ENCODE data around the gene SULT1A3.
"Not testable (repeated sequence)": the region's sequence is repeated elsewhere in the genome, so short reads cannot be mapped to it uniquely, and the experiment has no call there.

Gene SULT1A3

DNA sequence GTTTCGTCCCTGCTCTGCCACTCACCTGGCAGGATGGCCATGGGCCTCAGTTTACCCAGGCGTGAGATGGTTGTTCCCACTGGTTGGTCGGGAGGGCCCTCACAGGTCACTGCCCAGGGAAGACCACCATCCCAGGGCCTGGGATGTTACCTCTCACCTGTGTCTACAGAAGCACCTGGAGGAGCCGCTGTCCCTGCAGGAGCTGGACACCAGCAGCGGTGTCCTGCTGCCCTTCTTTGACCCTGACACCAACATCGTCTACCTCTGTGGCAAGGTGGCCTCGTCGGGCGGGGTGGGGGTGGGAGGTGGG, 11.5 kb upstream of the SULT1A3 start:
- DNase-seq, result no peak

DNA sequence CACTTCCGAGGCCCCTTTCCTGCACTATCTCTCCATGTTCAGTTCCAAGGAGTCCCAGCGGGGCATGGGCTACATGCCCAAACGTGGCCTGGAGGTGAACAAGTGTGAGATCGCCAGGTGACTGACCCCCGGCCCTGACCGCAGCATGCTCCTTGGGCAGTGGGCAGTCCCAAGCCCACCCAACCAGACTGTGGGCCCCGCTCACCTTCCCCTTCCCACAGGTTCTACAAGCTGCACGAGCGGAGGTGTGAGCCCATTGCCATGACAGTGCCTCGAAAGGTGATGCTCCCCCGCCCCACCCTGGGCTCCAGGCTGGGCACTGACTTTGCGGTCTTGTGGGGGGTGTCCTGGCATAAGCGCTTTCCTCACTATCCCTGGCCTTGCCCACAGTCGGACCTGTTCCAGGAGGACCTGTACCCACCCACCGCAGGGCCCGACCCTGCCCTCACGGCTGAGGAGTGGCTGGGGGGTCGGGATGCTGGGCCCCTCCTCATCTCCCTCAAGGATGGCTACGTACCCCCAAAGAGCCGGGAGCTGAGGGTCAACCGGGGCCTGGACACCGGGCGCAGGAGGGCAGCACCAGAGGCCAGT, 11.0 kb upstream of the SULT1A3 start:
- no peak for DNase-seq

DNA sequence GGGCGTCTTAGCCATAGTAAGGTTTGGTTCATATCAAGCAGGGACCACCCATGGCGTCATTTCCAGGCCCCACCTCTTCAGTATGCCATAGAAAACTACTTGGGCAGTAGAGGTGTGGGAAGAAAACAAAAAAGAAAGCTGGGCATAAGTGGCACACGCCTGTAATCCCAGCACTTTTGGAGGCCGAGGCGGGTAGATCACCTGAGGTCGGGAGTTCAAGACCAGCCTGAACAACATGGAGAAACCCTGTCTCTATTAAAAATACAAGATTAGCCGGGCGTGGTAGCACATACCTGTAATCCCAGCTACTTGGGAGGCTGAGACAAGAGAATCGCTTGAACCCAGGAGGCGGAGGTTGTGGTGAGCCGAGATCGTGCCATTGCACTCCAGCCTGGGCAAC, 7.9 kb upstream of the SULT1A3 start:
- not testable (repeated sequence) for DNase-seq

DNA sequence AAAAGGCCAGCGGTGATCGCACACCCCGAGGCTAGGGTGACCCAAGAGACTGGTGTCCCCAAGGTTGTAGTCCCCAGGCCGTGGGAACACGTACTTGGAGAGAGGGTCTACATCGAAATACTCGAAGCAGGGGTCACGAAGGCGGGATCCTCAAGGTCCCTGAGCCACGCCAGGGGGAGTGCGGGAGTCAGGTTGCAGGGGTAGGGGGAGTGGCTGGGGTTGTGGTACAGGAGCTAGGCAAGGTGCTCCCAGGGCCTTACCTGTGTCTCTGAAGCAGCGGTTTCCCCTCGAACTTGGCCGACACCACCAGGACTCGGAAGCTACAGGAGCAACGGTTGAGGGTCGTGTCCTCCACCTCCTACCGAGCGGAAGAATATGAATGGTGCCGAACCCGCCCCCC, 6.0 kb upstream of the SULT1A3 start:
- DNase-seq, result not testable (repeated sequence)

DNA sequence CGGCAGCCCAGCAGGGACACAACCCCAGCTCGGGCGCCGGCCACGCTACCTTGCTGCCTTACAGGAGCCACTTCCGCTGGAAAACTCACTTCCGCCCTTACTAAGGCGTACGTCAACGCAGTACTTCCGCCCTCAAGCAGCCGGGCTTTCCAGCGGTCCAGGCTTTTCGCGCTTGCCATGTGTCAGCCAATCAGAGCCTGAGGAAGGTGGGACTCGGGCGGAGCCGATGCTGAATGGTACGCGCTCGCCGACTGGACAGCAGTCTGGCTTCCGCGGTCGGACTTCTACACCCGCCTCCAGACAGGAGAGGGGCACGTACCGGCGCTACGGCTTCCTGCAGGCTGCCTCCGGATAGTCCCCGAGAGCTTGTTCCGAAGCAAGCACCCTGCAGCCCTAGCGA, 5.4 kb upstream of the SULT1A3 start, which contains the start of the genes BOLA2B and SLX1A:
Gene BOLA2B, minus strand, starts transcription at position 52 of the 400 bp plus-strand sequence. CDS start 71 bp downstream, outside the sequence.
Gene SLX1A, plus strand, starts transcription at position 261 of the 400 bp plus-strand sequence. CDS start 210 bp downstream, outside the sequence.
- not testable (repeated sequence) for DNase-seq

DNA sequence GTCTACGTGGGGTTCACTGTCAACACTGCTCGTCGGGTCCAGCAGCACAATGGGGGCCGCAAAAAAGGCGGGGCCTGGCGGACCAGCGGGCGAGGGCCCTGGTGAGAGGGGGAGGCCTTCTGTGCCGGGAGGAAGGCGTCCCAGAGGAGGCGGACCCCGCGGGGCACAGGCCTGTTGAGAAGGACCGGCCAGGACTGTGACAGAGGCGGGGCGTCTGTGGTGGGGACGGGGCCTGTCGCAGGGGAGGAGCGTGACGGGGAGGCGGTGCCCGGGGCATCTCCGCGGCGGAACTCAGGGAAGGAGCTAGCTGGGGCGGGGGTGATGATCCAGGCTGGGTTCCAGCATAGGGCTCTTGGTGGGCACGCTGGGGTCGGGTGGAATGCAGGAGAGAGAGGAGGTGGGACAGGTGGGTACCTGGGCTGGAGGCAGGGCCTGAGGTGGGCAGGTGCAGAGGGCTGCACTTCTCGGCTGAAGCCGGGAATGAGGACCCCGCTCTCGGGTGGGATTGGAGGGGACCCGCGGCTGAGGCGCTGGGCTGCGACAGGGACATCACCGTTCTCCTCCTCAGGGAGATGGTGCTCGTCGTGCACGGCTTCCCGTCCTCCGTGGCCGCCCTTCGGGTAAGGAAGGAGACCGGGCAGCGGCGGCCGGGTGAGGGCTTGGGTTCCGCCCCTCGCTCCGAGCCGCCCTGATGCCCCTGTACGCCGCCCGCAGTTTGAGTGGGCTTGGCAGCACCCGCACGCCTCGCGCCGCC, 4.7 kb upstream of the SULT1A3 start:
- DNase-seq, result not testable (repeated sequence)

DNA sequence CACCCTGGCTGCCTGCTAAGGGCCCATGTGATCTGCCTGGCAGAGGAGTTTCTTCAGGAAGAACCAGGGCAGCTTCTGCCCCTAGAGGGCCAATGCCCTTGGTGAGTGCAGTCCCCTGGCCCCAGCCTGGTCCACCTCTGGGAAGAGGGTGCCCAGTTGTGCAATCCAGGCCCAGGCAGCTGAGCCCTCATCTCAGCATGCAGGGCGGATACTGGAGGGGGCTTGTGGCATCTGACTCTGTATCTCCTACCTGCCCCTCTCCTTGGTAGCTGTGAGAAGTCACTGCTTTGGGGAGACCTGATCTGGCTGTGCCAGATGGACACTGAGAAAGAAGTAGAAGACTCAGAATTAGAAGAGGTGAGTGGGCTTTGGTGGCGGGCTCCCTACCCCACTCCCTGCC, 2.1 kb upstream of the SULT1A3 start:
- DNase-seq, result not testable (repeated sequence)

DNA sequence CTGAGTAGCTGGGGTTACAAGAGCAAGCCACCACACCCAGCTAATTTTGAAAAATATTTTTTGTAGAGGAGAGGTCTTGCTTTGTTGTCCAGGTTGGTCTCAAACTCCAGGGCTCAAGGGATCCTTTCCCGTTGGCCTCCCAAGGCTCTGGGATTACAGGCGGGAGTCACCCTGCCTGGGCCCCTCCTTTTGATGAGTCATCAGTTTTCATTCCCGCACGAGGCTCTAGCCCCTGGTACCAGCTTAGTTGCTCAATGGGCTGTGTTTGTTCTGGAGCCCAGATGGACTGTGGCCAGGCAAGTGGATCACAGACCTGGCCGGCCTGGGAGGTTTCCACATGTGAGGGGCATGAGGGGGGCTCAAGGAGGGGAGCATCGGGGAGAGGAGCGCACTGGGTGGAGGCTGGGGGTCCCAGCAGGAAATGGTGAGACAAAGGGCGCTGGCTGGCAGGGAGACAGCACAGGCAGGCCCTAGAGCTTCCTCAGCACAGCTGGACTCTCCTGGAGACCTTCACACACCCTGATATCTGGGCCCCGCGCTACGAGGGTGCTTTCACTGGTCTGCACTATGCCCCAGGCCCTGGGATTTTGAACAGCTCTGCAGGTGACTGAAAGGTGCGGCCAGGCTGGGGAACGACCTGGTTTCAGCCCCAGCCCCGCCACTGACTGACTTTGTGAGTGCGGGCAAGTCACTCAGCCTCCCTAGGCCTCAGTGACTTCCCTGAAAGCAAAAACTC, 721 bp downstream of the SULT1A3 start:
- not testable (repeated sequence) for DNase-seq

DNA sequence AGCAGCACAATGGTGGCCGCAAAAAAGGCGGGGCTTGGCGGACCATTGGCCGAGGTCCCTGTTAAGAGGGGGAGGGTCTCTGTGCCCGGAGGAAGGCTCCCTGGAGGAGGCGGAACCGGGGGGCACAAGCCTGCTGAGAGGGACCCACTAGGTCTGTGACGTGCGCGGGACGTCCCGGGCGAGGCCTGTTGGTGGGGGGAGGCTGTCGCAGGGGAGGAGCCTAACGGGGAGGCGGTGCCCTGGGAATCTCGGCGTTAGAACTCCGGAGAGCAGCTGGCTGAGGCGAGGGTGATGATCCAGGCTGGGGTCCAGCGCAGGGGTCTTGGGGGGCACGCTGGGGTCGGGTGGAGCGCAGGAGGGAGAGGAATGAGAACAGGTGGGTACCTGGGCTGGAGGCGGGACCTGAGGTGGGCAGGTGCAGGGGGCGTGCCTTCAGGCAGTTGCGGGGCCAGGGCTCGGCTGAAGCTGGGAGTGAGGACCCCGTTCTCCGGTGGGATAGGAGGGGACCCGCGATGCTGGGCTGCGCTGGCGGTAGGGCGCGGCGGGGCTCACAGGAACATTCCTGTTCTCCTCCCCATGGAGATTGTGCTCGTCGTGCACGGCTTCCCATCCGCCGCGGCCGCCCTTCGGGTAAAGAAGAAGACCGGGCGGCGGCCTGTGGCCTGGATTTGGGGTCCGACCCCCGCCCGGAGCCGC, 6.6 kb downstream of the SULT1A3 start:
- not testable (repeated sequence) for DNase-seq

DNA sequence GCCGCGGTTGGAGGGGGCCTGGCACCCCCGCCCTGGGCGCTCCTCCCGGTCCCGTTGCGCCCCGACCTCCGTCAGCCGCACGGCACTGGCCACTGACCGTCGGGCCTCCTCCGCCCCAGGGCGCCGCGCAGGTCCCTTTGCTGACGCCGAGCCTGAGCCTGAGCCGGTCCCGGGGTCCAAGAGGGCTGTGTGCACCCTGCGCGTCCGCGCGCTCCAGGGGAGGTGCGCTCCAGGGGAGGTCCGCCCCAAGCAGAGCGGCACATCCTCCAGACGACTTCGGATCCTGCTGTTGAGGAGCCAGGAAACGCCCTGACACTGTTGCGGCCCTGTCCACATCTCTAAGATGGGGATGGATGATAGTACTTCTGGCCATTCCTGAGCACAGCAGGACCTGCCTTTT, 7.2 kb downstream of the SULT1A3 start:
- DNase-seq, result not testable (repeated sequence)

DNA sequence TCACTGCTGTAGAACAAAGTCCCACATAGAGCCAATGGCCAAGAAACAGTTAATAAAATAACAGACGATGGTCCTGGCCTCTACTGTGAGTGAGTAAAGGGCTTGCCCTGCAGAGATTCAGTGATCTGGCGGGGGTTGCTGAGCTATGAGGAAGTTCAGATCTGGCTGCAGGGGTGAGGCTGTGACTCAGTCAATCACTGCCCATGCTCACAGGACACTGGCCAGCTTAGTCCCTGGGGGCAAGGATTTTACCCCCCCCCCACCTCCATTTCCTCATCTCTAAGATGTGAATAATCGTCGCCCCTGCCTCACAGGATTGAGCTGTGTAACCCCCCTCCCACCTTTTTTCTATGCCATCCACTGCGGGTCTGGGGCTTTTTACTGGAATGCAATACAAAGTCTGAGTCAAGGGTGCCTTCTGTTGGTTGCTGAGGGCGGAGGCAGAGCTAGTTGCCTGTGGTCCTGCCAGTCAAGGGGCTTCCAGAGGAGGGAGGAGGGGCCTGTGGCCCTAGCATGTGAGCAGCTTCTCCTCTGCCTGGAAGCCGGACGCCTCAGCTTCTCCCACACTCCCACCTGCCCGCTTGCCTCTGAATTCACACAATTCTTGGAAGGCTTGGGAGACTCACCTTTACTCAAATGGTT, 8.1 kb downstream of the SULT1A3 start:
- not testable (repeated sequence) for DNase-seq

DNA sequence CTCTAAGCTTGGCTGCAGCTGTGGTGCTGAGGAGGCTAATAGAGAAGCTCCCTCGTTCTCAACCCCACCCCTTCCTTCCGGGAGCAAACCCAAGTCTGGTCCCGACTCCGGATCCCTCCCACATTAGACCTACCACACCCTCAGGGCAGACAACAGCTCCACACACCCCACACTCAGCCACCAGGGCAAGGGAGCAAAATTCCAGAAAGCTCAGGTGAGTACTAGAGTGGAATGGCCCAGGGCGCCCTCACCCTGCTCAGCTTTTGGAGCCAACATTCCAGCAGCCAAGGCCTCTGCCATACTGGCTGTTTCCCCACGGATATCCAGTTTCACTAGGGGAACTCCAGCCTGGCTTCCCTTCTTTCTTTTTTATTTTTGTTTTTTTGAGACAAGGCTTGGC, 10.0 kb downstream of the SULT1A3 start:
- DNase-seq, result not testable (repeated sequence)

DNA sequence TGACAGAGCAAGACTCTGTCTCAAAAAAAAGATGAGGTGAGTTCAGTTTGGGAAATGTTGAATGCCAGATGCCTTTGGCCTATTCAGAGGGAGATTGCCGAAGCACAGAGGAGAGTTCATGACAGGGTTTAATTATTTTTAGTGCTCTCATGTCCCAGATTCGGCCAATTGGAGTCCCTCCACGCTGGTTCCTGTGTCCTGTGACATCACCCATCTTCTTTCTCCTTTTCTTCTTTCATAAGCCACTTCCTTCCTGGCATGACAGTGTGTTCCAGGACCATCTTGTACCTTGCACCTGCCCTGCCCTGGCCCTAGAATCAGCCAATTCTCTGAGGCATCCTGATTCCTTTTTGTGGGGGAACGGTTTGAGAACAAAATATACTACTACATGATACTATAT, 12.4 kb downstream of the SULT1A3 start:
- DNase-seq, result not testable (repeated sequence)

DNA sequence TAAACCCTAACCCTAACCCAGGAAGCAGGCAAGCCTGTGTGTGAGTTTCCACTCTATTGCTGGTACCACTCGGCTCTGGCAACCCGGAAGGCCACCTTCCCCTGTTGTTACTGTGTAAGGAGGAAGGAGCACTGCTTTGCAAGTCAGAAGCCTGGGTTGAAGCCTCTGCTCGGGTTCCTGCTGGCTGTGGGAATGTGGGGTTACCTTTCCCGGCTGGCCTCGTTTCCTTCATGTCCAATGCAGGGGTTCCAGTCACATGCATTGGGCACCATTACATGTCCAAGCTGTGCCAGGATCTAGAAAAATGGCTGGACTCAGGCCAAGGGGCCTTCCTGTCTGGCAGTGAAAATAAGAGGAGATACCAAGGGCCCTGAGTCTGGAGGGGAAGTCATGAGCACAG, 18.0 kb downstream of the SULT1A3 start:
- not testable (repeated sequence) for DNase-seq

DNA sequence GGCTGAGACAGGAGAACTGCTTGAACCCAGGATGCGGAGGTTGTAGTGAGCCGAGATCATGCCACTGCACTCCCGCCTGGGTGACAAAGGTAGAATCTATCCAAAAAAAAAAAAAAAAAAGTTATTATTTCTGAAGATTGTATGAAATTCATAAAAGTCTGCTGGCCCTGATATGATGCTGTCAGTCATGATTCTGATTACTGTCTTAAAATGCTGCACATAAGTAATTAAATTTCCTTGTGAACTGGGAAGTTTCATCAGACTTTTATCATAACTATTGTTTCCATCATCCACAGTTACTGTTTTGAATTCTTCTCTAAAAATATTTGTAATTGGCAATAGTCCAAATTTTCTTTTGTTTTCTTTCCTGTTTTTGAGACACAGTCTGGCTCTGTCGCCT, 49.3 kb downstream of the SULT1A3 start, which contains the start of gene NPIPB13:
Gene NPIPB13, minus strand, starts transcription at position 101 of the 400 bp plus-strand sequence. CDS start 2,906 bp downstream, outside the sequence.
- not testable (repeated sequence) for DNase-seq
